8988T (cell line): ENCODE results near the gene CCR2.
A peak's percentile ranks its signal among the peaks of the same experiment; 100 is the strongest.

Experiments
- DNase-seq: peaks from one replicate; pipeline ENCODE4 v3.0.0; 2011

The CCR2 gene

GRCh38 chr3:46354984-46355383 lies 1.1 kb downstream of the CCR2 start:
- no peak for DNase-seq

GRCh38 chr3:46356276-46356675 lies 2.4 kb downstream of the CCR2 start:
- DNase-seq, result no peak

- no peak for DNase-seq
Observed at GRCh38 chr3:46356909-46357308, 3.0 kb downstream of the CCR2 start.

GRCh38 chr3:46358466-46358865 lies 4.6 kb downstream of the CCR2 start:
- no peak for DNase-seq

- DNase-seq, result no peak
Observed at GRCh38 chr3:46359733-46360493, 6.0 kb downstream of the CCR2 start.

GRCh38 chr3:46360907-46361306 lies 7.0 kb downstream of the CCR2 start:
- no peak for DNase-seq

- no peak for DNase-seq
Observed at GRCh38 chr3:46361408-46362283, 7.7 kb downstream of the CCR2 start.

GRCh38 chr3:46365041-46365440 lies 11.1 kb downstream of the CCR2 start:
- no peak for DNase-seq

- no peak for DNase-seq
Observed at GRCh38 chr3:46365737-46366524, 12.0 kb downstream of the CCR2 start.

GRCh38 chr3:46367811-46368210 lies 13.9 kb downstream of the CCR2 start:
- DNase-seq, result no peak

- DNase-seq, result no peak
Observed at GRCh38 chr3:46368569-46368968, 14.7 kb downstream of the CCR2 start.

- no peak for DNase-seq
Observed at GRCh38 chr3:46369151-46369550, 15.2 kb downstream of the CCR2 start.

- no peak for DNase-seq
Observed at GRCh38 chr3:46369675-46370132, 15.8 kb downstream of the CCR2 start.

GRCh38 chr3:46370839-46371518 lies 17.1 kb downstream of the CCR2 start, which contains the start of gene CCR5:
Gene CCR5, plus strand, starts transcription at chr3:46370946. Its CDS starts 1,957 bp downstream, at chr3:46372903.
- DNase-seq, result no peak

- no peak for DNase-seq
Observed at GRCh38 chr3:46371519-46372340, 17.8 kb downstream of the CCR2 start.

GRCh38 chr3:46372492-46373359 lies 18.8 kb downstream of the CCR2 start:
- no peak for DNase-seq

- DNase-seq, result no peak
Observed at GRCh38 chr3:46374755-46375154, 20.8 kb downstream of the CCR2 start.

- no peak for DNase-seq
Observed at GRCh38 chr3:46375218-46375617, 21.3 kb downstream of the CCR2 start.

GRCh38 chr3:46375814-46376213 lies 21.9 kb downstream of the CCR2 start:
- DNase-seq, result no peak

GRCh38 chr3:46378426-46378942 lies 24.6 kb downstream of the CCR2 start:
- peak; percentile 67 for DNase-seq
